GM23338 (cell line): ENCODE measurements around the gene BRME1. TPM values are rescaled to one million over a fixed set of nuclear protein-coding genes. Genes with fewer than 3 reads are reported as not detected.

Source experiments
- ATAC-seq: fragments of 200-7000 bp; cut with Tn5 transposase; 3 replicates; pipeline ENCODE4 v1.9.1; 2020
- DNase-seq: peaks from one replicate; pipeline ENCODE4 v3.0.0-alpha.2; 2015; ENCODE audit warnings: low spot score
- H2AFZ ChIP-seq: fragments of 200-600 bp; sonication (generic); 2 replicates; pipeline ENCODE4 v1.8.0; 2016; ENCODE audit warnings: antibody characterized with exemption, mild to moderate bottlenecking, moderate library complexity
- H3F3A ChIP-seq: fragments of 200-600 bp; sonication (generic); replicated peaks from 2 replicates; pipeline ENCODE4 v1.8.0; 2017; ENCODE audit warnings: antibody characterized with exemption, mixed run types, low read depth
- H3K27ac ChIP-seq: fragments of 200-600 bp; sonication (generic); 2 replicates; pipeline ENCODE4 v1.6.1; 2016; ENCODE audit warnings: low read depth
- H3K27me3 ChIP-seq: fragments of 200-600 bp; sonication (generic); 2 replicates; pipeline ENCODE4 v1.8.0; 2016; ENCODE audit warnings: mild to moderate bottlenecking, mixed run types, moderate library complexity; ENCODE audit not compliant: insufficient read depth
- H3K36me3 ChIP-seq: fragments of 200-600 bp; sonication (generic); 2 replicates; pipeline ENCODE4 v1.8.0; 2016; ENCODE audit warnings: mild to moderate bottlenecking; ENCODE audit not compliant: insufficient read depth
- H3K4me1 ChIP-seq: fragments of 200-600 bp; sonication (generic); 2 replicates; pipeline ENCODE4 v1.8.0; 2016; ENCODE audit warnings: mild to moderate bottlenecking, moderate library complexity; ENCODE audit not compliant: insufficient read depth
- H3K4me2 ChIP-seq: fragments of 200-600 bp; sonication (generic); 2 replicates; pipeline ENCODE4 v1.7.1; 2017; ENCODE audit warnings: mixed run types
- H3K4me3 ChIP-seq: fragments of 200-600 bp; sonication (generic); 2 replicates; pipeline ENCODE4 v1.6.1; 2016; ENCODE audit warnings: mixed run types
- H3K79me2 ChIP-seq: fragments of 200-600 bp; sonication (generic); replicated peaks from 2 replicates; pipeline ENCODE4 v1.8.0; 2017; ENCODE audit warnings: mild to moderate bottlenecking; ENCODE audit not compliant: insufficient read depth
- H3K9me2 ChIP-seq: fragments of 200-600 bp; sonication (generic); 2 replicates; pipeline ENCODE4 v1.8.0; 2017; ENCODE audit not compliant: insufficient read depth
- H4K20me1 ChIP-seq: fragments of 200-600 bp; sonication (generic); replicated peaks from 2 replicates; pipeline ENCODE4 v1.8.0; 2017; ENCODE audit warnings: mild to moderate bottlenecking; ENCODE audit not compliant: insufficient read depth
- H3K27ac Mint-ChIP-seq: 2 replicates; pipeline ENCODE4 v1.8.0; 2020; ENCODE audit warnings: inconsistent platforms, mild to moderate bottlenecking, moderate library complexity, mixed read lengths
- H3K27me3 Mint-ChIP-seq: 3 replicates; pipeline ENCODE4 v1.8.0; 2022; ENCODE audit warnings: low read depth, mild to moderate bottlenecking, moderate library complexity, mixed read lengths, inconsistent platforms; ENCODE audit not compliant: insufficient read depth, poor library complexity
- H3K36me3 Mint-ChIP-seq: 3 replicates; pipeline ENCODE4 v1.8.0; 2021; ENCODE audit warnings: low read depth, mild to moderate bottlenecking, inconsistent platforms, moderate library complexity, mixed read lengths
- H3K4me1 Mint-ChIP-seq: 3 replicates; pipeline ENCODE4 v1.8.0; 2020; ENCODE audit warnings: mild to moderate bottlenecking, inconsistent platforms, mixed read lengths
- H3K4me3 Mint-ChIP-seq: 3 replicates; pipeline ENCODE4 v1.8.0; 2021; ENCODE audit warnings: moderate library complexity, mild to moderate bottlenecking, inconsistent platforms, mixed read lengths
- H3K9me3 Mint-ChIP-seq: 3 replicates; pipeline ENCODE4 v1.8.0; 2020; ENCODE audit warnings: moderate library complexity, mild to moderate bottlenecking, inconsistent platforms, mixed read lengths
- CREB1 ChIP-seq: fragments of 250-450 bp; sonication (Bioruptor Pico); IDR thresholded peaks from 2 replicates; pipeline ENCODE4 v1.5.0; 2020; ENCODE audit warnings: low read depth, mild to moderate bottlenecking, moderate library complexity
- EZH2 ChIP-seq: fragments of 200-600 bp; sonication (generic); IDR thresholded peaks from one replicate; pipeline ENCODE4 v1.8.0; 2017; ENCODE audit warnings: antibody characterized with exemption, mild to moderate bottlenecking, low read depth; ENCODE audit not compliant: unreplicated experiment
- EZH2phosphoT487 ChIP-seq: fragments of 200-600 bp; sonication (generic); IDR thresholded peaks from one replicate; pipeline ENCODE4 v1.8.1; 2018; ENCODE audit warnings: antibody characterized with exemption; ENCODE audit not compliant: unreplicated experiment
- JUNB ChIP-seq: IDR thresholded peaks from one replicate; pipeline ENCODE4 v1.6.1; 2016; ENCODE audit warnings: antibody characterized with exemption; ENCODE audit not compliant: unreplicated experiment
- NANOG ChIP-seq: IDR thresholded peaks from 2 replicates; pipeline ENCODE4 v1.6.1; 2016; ENCODE audit warnings: antibody characterized with exemption, borderline replicate concordance
- POLR2AphosphoS5 ChIP-seq: IDR thresholded peaks from 2 replicates; pipeline ENCODE4 v1.6.1; 2016; ENCODE audit warnings: antibody characterized with exemption, low read depth
- STAT1 ChIP-seq: IDR thresholded peaks from one replicate; pipeline ENCODE4 v1.6.1; 2016; ENCODE audit warnings: antibody characterized with exemption; ENCODE audit not compliant: unreplicated experiment
- ZNF114 ChIP-seq: fragments of 250-450 bp; sonication (Bioruptor Pico); IDR thresholded peaks from 2 replicates; pipeline ENCODE4 v1.5.0; 2020; ENCODE audit warnings: mild to moderate bottlenecking, moderate library complexity
- ZNF331 ChIP-seq: fragments of 250-450 bp; sonication (Bioruptor Pico); IDR thresholded peaks from 2 replicates; pipeline ENCODE4 v1.5.0; 2020; ENCODE audit warnings: low read depth, mild to moderate bottlenecking, moderate library complexity
- polyA plus RNA-seq: library from polyadenylated mRNA; unstranded; fragments of >200 nt; fragmentation: Nextera tagmentation; extraction: Ambion mirVana; gene quantifications from 2 replicates; pipeline ENCODE4 v1.2.1, GENCODE V29; 2016
- total RNA-seq: library from RNA; depleted of rRNA; stranded (reverse); fragments of >200 nt; shearing (Covaris generic); gene quantifications from 2 replicates; pipeline ENCODE4 v1.2.3, GENCODE V29; 2014
- TF ChIP-seq, protein P1 (sequence below), 2 experiments: fragments of 200-600 bp in 1 of 2; sonication (generic) in 1 of 2; conservative IDR thresholded peaks; 2 replicates each; pipeline versions ENCODE4 v1.5.1 to v1.6.1; 2016 to 2017; ENCODE audit warnings: antibody characterized with exemption in 2 of 2, low read depth in 2 of 2, mild to moderate bottlenecking in 2 of 2, moderate library complexity in 1 of 2
- TF ChIP-seq, protein P2 (sequence below): fragments of 250-450 bp; sonication (Bioruptor Pico); IDR thresholded peaks from 2 replicates; pipeline ENCODE4 v1.5.0; 2020; ENCODE audit warnings: mild to moderate bottlenecking, moderate library complexity
- TF ChIP-seq, protein P3 (sequence below): IDR thresholded peaks from 2 replicates; pipeline ENCODE4 v1.6.1; 2016; ENCODE audit warnings: antibody characterized with exemption
- TF ChIP-seq, protein P4 (sequence below): IDR thresholded peaks from one replicate; pipeline ENCODE4 v1.6.1; 2018; ENCODE audit warnings: antibody characterized with exemption; ENCODE audit not compliant: unreplicated experiment

BRME1 gene
- total and polyA plus RNA-seq, 2 experiments from 2014 or later: 3.9 to 4.0 TPM

DNA sequence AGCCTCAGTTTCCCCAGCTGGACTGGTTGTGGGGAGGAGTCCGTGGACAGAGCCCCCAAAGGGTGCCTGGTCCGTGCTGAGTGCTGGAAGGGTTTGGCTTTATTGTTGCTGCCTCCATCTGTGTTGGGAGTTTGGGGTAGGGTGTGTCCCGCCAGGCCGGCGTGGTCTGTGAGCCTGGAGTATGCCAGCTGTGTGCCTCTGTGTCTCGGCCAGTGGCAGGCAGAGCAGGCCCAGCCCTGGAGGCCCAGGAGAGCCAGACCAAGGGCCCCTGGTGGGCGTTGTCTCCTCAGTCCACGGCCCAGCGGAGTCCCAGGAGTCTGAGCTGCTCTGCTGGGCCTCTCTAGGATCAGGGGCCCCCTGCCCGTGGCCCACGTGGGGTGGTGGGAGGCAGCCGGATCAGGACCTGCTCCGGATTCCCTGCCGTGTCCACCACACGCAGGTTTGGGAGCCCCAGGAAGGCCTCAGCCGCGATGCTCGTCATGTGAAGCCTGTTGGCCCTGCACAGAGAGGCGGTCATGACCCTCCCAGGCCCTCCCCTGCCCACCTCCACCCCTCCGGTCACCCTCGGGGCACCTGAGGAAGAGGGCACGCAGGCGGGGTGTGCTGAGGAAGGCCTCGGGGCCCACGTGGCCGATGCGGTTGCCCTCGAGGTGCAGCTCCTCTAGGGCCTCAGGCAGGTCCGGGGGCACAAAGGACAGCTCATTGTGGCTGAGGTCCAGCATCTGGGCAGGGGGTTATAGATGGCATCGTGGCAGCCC is 25.7 kb upstream of the BRME1 start:
- Histone ChIP-seq H3K4me2 (no peak overlapping the region), H3K4me1 (peaks cover 9% of the 10 kb centered on the region; the same call in 1 of the 2 replicates), H3F3A (peaks cover 15% of the 10 kb centered on the region), H3K9me2 (no peaks in the 10 kb centered on the region), H3K27ac (no peak overlapping the region), H3K36me3 (0 out of 2 replicates have a peak, but pooled peaks cover 4% of the 10 kb centered on the region), H3K27me3 (no peaks in the 10 kb centered on the region), H3K79me2 (no peaks in the 10 kb centered on the region), H4K20me1 (no peaks in the 10 kb centered on the region; the same call in 1 of the 2 replicates), H3K4me3 (no peak overlapping the region), H2AFZ (no peak overlapping the region)
- Mint-ChIP-seq H3K4me3 (no peak overlapping the region), H3K36me3 (peaks cover 15% of the 10 kb centered on the region), H3K27ac (no peak overlapping the region), H3K4me1 (peaks cover 26% of the 10 kb centered on the region), H3K27me3 (peaks cover 7% of the 10 kb centered on the region), H3K9me3 (no peaks in the 10 kb centered on the region; the same call in 2 of the 3 replicates)
- ATAC-seq: no peak
- TF ChIP-seq POLR2AphosphoS5 (no peak), JUNB (no peak), EZH2 (no peak), NANOG (no peak), STAT1 (no peak), CREB1 (CRISPR knock-in tag) (no peak), ZNF331 (no peak), EZH2phosphoT487 (no peak), ZNF114 (CRISPR knock-in tag) (no peak)
- TF ChIP-seq, protein P1, sequence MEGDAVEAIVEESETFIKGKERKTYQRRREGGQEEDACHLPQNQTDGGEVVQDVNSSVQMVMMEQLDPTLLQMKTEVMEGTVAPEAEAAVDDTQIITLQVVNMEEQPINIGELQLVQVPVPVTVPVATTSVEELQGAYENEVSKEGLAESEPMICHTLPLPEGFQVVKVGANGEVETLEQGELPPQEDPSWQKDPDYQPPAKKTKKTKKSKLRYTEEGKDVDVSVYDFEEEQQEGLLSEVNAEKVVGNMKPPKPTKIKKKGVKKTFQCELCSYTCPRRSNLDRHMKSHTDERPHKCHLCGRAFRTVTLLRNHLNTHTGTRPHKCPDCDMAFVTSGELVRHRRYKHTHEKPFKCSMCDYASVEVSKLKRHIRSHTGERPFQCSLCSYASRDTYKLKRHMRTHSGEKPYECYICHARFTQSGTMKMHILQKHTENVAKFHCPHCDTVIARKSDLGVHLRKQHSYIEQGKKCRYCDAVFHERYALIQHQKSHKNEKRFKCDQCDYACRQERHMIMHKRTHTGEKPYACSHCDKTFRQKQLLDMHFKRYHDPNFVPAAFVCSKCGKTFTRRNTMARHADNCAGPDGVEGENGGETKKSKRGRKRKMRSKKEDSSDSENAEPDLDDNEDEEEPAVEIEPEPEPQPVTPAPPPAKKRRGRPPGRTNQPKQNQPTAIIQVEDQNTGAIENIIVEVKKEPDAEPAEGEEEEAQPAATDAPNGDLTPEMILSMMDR (conservative IDR thresholded peaks at IDR 0.05; ENCODE audit: low read depth in 2 of 2): no peak
- TF ChIP-seq, protein P2, sequence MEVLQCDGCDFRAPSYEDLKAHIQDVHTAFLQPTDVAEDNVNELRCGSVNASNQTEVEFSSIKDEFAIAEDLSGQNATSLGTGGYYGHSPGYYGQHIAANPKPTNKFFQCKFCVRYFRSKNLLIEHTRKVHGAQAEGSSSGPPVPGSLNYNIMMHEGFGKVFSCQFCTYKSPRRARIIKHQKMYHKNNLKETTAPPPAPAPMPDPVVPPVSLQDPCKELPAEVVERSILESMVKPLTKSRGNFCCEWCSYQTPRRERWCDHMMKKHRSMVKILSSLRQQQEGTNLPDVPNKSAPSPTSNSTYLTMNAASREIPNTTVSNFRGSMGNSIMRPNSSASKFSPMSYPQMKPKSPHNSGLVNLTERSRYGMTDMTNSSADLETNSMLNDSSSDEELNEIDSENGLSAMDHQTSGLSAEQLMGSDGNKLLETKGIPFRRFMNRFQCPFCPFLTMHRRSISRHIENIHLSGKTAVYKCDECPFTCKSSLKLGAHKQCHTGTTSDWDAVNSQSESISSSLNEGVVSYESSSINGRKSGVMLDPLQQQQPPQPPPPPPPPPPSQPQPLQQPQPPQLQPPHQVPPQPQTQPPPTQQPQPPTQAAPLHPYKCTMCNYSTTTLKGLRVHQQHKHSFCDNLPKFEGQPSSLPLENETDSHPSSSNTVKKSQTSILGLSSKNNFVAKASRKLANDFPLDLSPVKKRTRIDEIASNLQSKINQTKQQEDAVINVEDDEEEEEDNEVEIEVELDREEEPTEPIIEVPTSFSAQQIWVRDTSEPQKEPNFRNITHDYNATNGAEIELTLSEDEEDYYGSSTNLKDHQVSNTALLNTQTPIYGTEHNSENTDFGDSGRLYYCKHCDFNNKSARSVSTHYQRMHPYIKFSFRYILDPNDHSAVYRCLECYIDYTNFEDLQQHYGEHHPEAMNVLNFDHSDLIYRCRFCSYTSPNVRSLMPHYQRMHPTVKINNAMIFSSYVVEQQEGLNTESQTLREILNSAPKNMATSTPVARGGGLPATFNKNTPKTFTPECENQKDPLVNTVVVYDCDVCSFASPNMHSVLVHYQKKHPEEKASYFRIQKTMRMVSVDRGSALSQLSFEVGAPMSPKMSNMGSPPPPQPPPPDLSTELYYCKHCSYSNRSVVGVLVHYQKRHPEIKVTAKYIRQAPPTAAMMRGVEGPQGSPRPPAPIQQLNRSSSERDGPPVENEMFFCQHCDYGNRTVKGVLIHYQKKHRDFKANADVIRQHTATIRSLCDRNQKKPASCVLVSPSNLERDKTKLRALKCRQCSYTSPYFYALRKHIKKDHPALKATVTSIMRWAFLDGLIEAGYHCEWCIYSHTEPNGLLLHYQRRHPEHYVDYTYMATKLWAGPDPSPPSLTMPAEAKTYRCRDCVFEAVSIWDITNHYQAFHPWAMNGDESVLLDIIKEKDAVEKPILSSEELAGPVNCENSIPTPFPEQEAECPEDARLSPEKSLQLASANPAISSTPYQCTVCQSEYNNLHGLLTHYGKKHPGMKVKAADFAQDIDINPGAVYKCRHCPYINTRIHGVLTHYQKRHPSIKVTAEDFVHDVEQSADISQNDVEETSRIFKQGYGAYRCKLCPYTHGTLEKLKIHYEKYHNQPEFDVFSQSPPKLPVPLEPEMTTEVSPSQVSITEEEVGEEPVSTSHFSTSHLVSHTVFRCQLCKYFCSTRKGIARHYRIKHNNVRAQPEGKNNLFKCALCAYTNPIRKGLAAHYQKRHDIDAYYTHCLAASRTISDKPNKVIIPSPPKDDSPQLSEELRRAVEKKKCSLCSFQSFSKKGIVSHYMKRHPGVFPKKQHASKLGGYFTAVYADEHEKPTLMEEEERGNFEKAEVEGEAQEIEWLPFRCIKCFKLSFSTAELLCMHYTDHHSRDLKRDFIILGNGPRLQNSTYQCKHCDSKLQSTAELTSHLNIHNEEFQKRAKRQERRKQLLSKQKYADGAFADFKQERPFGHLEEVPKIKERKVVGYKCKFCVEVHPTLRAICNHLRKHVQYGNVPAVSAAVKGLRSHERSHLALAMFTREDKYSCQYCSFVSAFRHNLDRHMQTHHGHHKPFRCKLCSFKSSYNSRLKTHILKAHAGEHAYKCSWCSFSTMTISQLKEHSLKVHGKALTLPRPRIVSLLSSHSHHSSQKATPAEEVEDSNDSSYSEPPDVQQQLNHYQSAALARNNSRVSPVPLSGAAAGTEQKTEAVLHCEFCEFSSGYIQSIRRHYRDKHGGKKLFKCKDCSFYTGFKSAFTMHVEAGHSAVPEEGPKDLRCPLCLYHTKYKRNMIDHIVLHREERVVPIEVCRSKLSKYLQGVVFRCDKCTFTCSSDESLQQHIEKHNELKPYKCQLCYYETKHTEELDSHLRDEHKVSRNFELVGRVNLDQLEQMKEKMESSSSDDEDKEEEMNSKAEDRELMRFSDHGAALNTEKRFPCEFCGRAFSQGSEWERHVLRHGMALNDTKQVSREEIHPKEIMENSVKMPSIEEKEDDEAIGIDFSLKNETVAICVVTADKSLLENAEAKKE (CRISPR knock-in tag): no peak
- TF ChIP-seq, protein P3, sequence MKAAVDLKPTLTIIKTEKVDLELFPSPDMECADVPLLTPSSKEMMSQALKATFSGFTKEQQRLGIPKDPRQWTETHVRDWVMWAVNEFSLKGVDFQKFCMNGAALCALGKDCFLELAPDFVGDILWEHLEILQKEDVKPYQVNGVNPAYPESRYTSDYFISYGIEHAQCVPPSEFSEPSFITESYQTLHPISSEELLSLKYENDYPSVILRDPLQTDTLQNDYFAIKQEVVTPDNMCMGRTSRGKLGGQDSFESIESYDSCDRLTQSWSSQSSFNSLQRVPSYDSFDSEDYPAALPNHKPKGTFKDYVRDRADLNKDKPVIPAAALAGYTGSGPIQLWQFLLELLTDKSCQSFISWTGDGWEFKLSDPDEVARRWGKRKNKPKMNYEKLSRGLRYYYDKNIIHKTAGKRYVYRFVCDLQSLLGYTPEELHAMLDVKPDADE: no peak
- TF ChIP-seq, protein P4, sequence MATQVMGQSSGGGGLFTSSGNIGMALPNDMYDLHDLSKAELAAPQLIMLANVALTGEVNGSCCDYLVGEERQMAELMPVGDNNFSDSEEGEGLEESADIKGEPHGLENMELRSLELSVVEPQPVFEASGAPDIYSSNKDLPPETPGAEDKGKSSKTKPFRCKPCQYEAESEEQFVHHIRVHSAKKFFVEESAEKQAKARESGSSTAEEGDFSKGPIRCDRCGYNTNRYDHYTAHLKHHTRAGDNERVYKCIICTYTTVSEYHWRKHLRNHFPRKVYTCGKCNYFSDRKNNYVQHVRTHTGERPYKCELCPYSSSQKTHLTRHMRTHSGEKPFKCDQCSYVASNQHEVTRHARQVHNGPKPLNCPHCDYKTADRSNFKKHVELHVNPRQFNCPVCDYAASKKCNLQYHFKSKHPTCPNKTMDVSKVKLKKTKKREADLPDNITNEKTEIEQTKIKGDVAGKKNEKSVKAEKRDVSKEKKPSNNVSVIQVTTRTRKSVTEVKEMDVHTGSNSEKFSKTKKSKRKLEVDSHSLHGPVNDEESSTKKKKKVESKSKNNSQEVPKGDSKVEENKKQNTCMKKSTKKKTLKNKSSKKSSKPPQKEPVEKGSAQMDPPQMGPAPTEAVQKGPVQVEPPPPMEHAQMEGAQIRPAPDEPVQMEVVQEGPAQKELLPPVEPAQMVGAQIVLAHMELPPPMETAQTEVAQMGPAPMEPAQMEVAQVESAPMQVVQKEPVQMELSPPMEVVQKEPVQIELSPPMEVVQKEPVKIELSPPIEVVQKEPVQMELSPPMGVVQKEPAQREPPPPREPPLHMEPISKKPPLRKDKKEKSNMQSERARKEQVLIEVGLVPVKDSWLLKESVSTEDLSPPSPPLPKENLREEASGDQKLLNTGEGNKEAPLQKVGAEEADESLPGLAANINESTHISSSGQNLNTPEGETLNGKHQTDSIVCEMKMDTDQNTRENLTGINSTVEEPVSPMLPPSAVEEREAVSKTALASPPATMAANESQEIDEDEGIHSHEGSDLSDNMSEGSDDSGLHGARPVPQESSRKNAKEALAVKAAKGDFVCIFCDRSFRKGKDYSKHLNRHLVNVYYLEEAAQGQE: no peak
- no peak for DNase-seq
